Measurements from ENCODE around the gene RNASE13.

RNASE13 gene

DNA sequence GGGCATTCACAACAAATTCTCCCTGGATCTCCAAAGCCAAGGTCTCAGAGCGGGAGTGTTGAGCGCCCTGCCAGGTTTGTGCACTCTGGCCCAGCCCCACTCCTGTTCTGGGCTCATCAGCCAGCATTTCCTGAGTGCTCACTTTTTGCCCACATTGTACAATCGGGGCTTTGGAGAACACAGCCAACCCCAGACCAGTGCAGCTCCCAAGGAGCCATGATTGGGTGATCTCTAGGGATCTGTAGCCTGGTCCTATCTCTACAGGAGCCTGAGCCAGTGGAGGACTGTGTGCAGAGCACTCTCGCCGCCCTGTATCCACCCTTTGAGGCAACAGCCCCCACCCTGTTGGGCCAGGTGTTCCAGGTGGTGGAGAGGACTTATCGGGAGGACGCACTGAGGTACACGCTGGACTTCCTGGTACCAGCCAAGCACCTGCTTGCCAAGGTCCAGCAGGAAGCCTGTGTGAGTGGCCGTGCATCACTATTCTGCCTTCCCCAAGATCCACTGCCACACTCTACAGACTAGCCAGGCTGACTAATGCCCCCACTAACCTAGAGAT is 38.3 kb upstream of the RNASE13 start:
- Histone ChIP-seq H3K27ac (peak overlapping the region; percentile 86), H3K4me1 (ENCODE audit: control insufficient read depth in 1 of 2, insufficient read depth in 1 of 2, low read depth in 1 of 2, low read length in 1 of 2) (peaks cover 38 to 41% of the 10 kb centered on the region in 2 experiments), H3K27me3 (peaks cover 55% of the 10 kb centered on the region), H3K36me3 (peaks cover 12% of the 10 kb centered on the region), H3K9me3 (no peaks in the 10 kb centered on the region), H3K4me3 (ENCODE audit: low read depth in 1 of 2, low read length in 1 of 2) (peak overlapping the region in 1 of 2 experiments; percentile 81)
- TF ChIP-seq CTCF (IDR thresholded peaks at IDR 0.05), result no peak

DNA sequence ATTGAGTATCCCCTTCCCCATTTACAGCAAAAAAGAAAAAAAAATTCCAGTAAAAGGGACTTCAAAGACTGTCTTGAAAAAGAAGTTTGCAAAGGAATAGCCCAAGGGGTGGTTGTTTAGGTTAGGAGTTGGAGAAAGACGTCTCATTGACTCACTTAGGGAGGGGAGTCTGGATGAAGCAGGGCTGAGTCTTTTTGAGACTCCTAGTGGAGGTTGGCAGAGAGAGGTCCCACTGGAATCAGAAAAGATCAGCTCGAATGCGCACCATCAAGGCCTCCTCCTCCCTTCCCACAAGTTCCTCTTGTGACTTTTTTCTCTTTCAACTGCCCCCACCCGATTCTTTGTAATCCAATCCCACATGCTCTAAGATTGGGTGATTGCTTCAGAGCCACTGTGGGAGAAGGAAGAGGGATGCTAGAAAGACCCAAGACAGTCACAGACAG is 37.4 kb upstream of the RNASE13 start:
- H3K4me3 ChIP-seq (ENCODE audit: low read depth in 1 of 2, low read length in 1 of 2), result peak overlapping the region; percentile 74 to 81
- peak overlapping the region; percentile 86 for H3K27ac ChIP-seq
- H3K9me3 ChIP-seq, result no peaks in the 10 kb centered on the region
- peaks cover 63% of the 10 kb centered on the region for H3K27me3 ChIP-seq
- peaks cover 8% of the 10 kb centered on the region for H3K36me3 ChIP-seq
- TF ChIP-seq CTCF (IDR thresholded peaks at IDR 0.05), result no peak
- peaks cover 38 to 41% of the 10 kb centered on the region in 2 experiments for H3K4me1 ChIP-seq (ENCODE audit: control insufficient read depth in 1 of 2, insufficient read depth in 1 of 2, low read depth in 1 of 2, low read length in 1 of 2)

DNA sequence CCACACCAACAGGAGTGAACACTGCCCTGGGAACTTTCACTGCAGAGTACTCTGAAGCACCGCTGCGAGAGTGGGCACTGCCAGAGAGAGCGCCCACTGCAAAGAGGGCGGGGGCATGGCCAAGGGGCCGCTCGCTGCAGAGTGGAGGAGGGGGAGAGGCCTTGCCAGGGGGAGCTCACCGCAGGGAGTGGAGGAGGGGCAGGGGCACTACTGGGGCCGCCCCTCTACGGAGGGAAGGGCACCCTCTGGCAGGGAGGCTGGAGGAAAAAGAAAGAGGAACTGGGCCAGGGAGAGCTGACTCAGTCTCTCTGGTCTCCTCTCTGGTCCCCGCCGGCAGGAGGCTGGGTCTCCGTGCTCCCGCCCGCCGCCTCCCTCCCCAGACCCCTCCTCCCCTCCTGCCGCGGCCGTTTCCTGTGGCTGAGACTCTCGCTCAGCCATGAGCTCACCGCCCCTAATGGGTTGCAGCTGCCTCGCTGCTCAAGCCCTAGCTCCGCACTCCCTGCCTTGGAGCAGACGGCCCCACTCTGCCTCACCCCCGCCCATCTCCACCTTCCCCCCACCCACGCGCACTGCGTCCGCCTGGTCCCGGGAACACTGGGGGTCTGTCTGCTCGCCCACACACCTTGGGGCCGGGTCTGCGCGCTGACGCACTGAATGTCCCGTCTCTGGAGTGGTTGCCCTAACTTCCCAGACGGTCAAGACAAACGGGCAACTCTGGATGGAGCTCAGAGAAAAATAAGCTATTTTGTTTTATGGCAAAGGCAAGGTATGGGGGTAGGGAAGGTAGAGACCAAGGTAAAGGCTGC is 36.8 kb upstream of the RNASE13 start:
- peak; percentile 68 for TF ChIP-seq CTCF (IDR thresholded peaks at IDR 0.05)
- Histone ChIP-seq H3K27ac (peak overlapping the region; percentile 86), H3K9me3 (no peaks in the 10 kb centered on the region), H3K36me3 (peaks cover 6% of the 10 kb centered on the region), H3K4me1 (ENCODE audit: control insufficient read depth in 1 of 2, insufficient read depth in 1 of 2, low read depth in 1 of 2, low read length in 1 of 2) (peaks cover 38 to 41% of the 10 kb centered on the region in 2 experiments), H3K27me3 (peaks cover 69% of the 10 kb centered on the region), H3K4me3 (ENCODE audit: low read depth in 1 of 2, low read length in 1 of 2) (peak overlapping the region; percentile 74 to 81)

DNA sequence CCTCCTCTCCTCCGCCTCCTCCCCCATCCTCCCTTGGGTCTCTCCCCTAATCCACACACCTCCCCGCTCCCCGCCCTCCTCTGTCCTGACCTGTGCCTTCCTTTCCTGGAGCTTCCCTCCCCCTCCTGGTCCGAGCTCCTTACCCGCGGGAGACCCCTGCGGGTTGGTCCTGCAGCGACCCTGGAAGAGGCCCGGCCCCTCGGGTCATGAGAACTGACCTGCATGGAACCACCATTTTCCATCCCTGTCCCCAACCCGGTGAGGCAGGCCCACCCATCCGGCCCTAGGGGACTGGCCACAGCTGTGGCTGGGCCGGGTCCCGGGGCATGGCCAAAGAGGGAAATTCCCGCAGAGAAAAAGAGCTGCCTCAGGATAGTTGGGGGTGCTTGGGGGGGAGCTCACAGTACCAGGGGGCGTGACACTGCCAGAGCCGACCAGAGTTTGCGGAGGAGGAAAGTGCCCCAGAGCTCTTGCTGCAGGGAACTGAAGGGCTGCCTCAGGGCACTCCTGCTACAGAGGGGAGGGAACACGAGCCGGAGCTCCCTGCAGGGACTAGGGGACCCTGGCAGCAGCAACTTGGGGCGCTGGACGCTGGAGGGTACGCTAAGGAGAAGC is 36.1 kb upstream of the RNASE13 start:
- peak overlapping the region; percentile 86 for H3K27ac ChIP-seq

More for the DNA sequence above, 36.1 kb upstream of the RNASE13 start:
- H3K27me3 ChIP-seq, result peaks cover 75% of the 10 kb centered on the region
- H3K9me3 ChIP-seq, result no peaks in the 10 kb centered on the region
- peak overlapping the region; percentile 74 to 81 for H3K4me3 ChIP-seq (ENCODE audit: low read depth in 1 of 2, low read length in 1 of 2)
- H3K4me1 ChIP-seq (ENCODE audit: control insufficient read depth in 1 of 2, insufficient read depth in 1 of 2, low read depth in 1 of 2, low read length in 1 of 2), result peaks cover 38 to 41% of the 10 kb centered on the region in 2 experiments
- H3K36me3 ChIP-seq, result no peaks in the 10 kb centered on the region
- no peak for TF ChIP-seq CTCF (IDR thresholded peaks at IDR 0.05)
